Measurements from ENCODE around the gene ATAT1. TPM values are rescaled to one million over a fixed set of nuclear protein-coding genes. Genes with fewer than 3 reads are reported as not detected.
A peak's percentile ranks its signal among the peaks of the same experiment; 100 is the strongest.

The ATAT1 gene
- total and polyA plus RNA-seq, 2 of the 13 experiments (the other 11 are each of a cell fraction or from before 2014, with no cell fraction given) = 9.2 to 23.6 TPM

DNA sequence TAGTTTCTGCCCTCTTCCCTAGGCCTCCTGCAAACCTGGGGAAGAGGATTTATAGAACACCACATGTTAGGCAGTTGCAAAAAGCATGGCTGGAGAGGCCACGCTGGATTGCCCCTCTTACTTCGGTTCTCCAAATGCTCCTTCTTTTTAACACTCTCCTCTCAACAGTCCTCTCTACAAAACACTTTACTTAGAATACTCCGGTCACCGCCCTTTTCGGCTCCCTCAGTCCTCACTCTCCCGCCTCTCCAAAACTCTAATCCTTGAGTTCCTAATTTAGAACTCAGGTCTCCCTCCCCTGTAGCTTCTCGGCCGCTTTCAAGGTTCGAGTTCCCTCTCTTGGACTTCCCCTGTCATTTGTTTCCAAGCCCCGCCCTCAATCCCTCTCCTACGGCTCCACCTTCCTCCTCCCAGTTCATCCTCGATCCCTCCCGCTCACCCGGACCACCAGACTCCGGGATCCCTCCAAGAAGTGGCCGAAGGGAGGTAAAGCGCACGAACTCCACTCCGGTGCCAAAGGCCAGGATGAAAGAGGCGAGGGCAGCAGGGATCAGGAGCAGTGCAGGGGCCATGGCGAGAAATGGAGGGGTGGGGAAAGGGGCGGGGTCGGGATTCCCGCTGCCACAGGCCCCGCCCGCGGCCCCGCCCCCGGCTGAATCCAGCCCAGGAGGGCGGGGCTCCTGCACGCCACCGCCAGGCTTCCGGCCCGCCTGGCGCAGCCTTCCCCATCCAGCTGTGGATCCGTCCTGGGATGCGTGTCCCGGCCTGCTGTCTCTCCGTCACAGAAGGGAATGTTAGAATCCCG is 63.9 kb downstream of the ATAT1 start, which contains the start of gene NRM (continued):
- TF ChIP-seq ZNF224 (CRISPR knock-in tag; IDR thresholded peaks at IDR 0.05) (no peak), SNRNP70 (IDR thresholded peaks at IDR 0.05; ENCODE audit: low read depth, low read length) (no peak), ZNF598 (CRISPR knock-in tag; IDR thresholded peaks at IDR 0.05; ENCODE audit: borderline replicate concordance) (no peak)

DNA sequence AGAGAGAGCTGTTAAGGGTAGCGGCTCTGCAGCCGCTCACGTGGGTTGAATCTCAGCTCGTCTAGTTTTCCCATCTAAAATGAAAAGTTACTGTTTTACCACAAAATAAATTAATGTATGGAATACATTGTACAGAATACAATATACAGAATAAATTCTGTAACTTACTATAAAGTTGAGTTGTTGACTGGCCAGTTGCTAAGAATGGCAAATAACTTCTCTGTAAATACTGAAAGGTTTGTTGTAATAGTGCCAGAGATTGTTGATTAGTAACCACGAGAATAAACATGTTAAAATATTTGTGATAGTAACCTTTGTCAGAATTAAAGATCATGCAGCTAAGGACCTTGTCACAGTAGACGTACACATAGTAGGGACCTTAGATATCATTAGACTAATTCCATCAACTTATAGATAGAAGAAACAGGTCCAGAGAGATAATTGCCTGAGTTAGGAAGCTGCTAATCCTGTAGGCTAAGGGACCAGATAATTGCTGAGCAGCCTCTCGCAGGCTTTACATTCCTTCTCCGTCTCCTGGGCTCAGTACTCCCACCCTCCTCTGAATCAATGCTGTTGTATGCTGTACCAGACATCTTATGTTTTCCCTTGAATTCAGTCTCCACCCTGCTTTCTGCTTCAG is 64.7 kb downstream of the ATAT1 start:
- FAIRE-seq (no peak), ATAC-seq (no peak), DNase-seq (ENCODE audit: low spot score) (no peak)
- no peaks in the 10 kb centered on the region for H3K27me3 ChIP-seq (ENCODE audit: control insufficient read depth in 1 of 2, insufficient read depth in 2 of 2, low read length in 2 of 2)
- H3K4me1 ChIP-seq (ENCODE audit: insufficient read depth, low read length) = peaks cover 57% of the 10 kb centered on the region
- peak overlapping the region; percentile 83 for H3K4me2 ChIP-seq (ENCODE audit: low read depth, low read length)
- WGBS (ENCODE audit: low lambda C conversion rate) = 9% methylated on average over 8 of the region's 8 CpGs
- no peaks in the 10 kb centered on the region for H3K36me3 ChIP-seq (replicated peaks in 1 of 2; ENCODE audit: control insufficient read depth in 1 of 2, insufficient read depth in 2 of 2, low read length in 2 of 2)
- BruUV-seq (replicated peaks) = TSS peak; percentile 70
- H3K9ac ChIP-seq (ENCODE audit: insufficient read depth, low read depth, low read length) = peak overlapping the region; percentile 50; the same call in 1 of the 2 replicates
- peak overlapping the region; percentile 27 for H3K27ac ChIP-seq (ENCODE audit: extremely low read length, insufficient read depth, low read length)
- CTCF ChIA-PET (ENCODE audit: low intra/inter-chr PET ratio, low total read pairs) = interaction anchor here (1.1 kb wide), 1 partner anchor 31 kb away, joined by 3 read pairs; no protein-coding TSS in a partner anchor
- peak overlapping the region; percentile 13 for H2AFZ ChIP-seq (ENCODE audit: low read length)
- no peaks in the 10 kb centered on the region for H3K79me2 ChIP-seq (ENCODE audit: insufficient read depth, low read length)
- H3K9me3 ChIP-seq (ENCODE audit: low read length) = no peaks in the 10 kb centered on the region
- POLR2A ChIA-PET = interaction anchor here (0.7 to 3.4 kb wide), 23 partner anchors 9 to 192 kb away, joined by 3 to 50 read pairs (median 4); partner anchors contain the start of genes DDR1, DHX16, IER3 and MDC1
- intact Hi-C loops (cut with micrococcal nuclease; ENCODE audit: unreplicated experiment) (loop anchor here (1.0 kb wide), 1 partner anchor 29 kb away; the partner anchor contains the start of gene TUBB), in situ Hi-C loops (cut with HindIII; ENCODE audit: extremely low pct_ligation_motif_present, low pct_unique_long_range_greater_than_20kb) (loop anchor here (25.0 kb wide), 1 partner anchor 396 kb away; no protein-coding TSS in a partner anchor)
- peak overlapping the region; percentile 84 to 89 (median 87) for H3K4me3 ChIP-seq (replicated peaks in 1 of 3; ENCODE audit: insufficient read depth in 1 of 3, low read depth in 2 of 3, low read length in 3 of 3)
- H4K20me1 ChIP-seq (ENCODE audit: insufficient read depth, low read length) = no peaks in the 10 kb centered on the region
- no peak for TF ChIP-seq DNMT1 (CRISPR knock-in tag; IDR thresholded peaks at IDR 0.05)
- TF ChIP-seq ZFX (CRISPR knock-in tag; IDR thresholded peaks at IDR 0.05; ENCODE audit: low read depth) = no peak
- peak; percentile 74; the same call in 1 of the 2 replicates for TF ChIP-seq ZFP36L1 (CRISPR knock-in tag; IDR thresholded peaks at IDR 0.05)
- 0 out of 2 replicates have a peak, but pooled peaks have one; percentile 11 for TF ChIP-seq IRF2 (CRISPR knock-in tag; IDR thresholded peaks at IDR 0.05)
- TF ChIP-seq PBX2 (CRISPR knock-in tag; IDR thresholded peaks at IDR 0.05) = no peak
- no peak for TF ChIP-seq HNRNPUL1 (IDR thresholded peaks at IDR 0.05; ENCODE audit: low read depth, low read length)
- no peak; the same call in 1 of the 2 replicates for TF ChIP-seq ZBTB42 (CRISPR knock-in tag; IDR thresholded peaks at IDR 0.05)
- TF ChIP-seq, protein P1, sequence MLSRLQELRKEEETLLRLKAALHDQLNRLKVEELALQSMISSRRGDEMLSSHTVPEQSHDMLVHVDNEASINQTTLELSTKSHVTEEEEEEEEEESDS (CRISPR knock-in tag; IDR thresholded peaks at IDR 0.05; ENCODE audit: borderline replicate concordance) = peak; percentile 32; the same call in 1 of the 2 replicates
- TF ChIP-seq ZKSCAN1 (IDR thresholded peaks at IDR 0.05; ENCODE audit: low read length) = 0 out of 2 replicates have a peak, but pooled peaks have one; percentile 44
- TF ChIP-seq SIX1 (CRISPR knock-in tag; IDR thresholded peaks at IDR 0.05; ENCODE audit: borderline replicate concordance) = no peak
- TF ChIP-seq, protein P2, sequence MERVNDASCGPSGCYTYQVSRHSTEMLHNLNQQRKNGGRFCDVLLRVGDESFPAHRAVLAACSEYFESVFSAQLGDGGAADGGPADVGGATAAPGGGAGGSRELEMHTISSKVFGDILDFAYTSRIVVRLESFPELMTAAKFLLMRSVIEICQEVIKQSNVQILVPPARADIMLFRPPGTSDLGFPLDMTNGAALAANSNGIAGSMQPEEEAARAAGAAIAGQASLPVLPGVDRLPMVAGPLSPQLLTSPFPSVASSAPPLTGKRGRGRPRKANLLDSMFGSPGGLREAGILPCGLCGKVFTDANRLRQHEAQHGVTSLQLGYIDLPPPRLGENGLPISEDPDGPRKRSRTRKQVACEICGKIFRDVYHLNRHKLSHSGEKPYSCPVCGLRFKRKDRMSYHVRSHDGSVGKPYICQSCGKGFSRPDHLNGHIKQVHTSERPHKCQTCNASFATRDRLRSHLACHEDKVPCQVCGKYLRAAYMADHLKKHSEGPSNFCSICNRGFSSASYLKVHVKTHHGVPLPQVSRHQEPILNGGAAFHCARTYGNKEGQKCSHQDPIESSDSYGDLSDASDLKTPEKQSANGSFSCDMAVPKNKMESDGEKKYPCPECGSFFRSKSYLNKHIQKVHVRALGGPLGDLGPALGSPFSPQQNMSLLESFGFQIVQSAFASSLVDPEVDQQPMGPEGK (CRISPR knock-in tag; IDR thresholded peaks at IDR 0.05) = no peak
- TF ChIP-seq ZNF382 (CRISPR knock-in tag; IDR thresholded peaks at IDR 0.05; ENCODE audit: borderline replicate concordance) = no peak
- TF ChIP-seq, protein P3, sequence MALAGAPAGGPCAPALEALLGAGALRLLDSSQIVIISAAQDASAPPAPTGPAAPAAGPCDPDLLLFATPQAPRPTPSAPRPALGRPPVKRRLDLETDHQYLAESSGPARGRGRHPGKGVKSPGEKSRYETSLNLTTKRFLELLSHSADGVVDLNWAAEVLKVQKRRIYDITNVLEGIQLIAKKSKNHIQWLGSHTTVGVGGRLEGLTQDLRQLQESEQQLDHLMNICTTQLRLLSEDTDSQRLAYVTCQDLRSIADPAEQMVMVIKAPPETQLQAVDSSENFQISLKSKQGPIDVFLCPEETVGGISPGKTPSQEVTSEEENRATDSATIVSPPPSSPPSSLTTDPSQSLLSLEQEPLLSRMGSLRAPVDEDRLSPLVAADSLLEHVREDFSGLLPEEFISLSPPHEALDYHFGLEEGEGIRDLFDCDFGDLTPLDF (CRISPR knock-in tag; IDR thresholded peaks at IDR 0.05) = peak; percentile 2; the same call in 1 of the 2 replicates
